Measurements from ENCODE around the gene XYLB.

GRCh38 chr3:38335263-38335662 is 11.3 kb upstream of the XYLB start:
- no peak for TF ChIP-seq REST (IDR thresholded peaks at IDR 0.05; ENCODE audit: low read depth)
- TF ChIP-seq CREB1 (IDR thresholded peaks at IDR 0.05; ENCODE audit: low read depth) = no peak
- TF ChIP-seq MAX (IDR thresholded peaks at IDR 0.05) = no peak
- TF ChIP-seq EGR1 (IDR thresholded peaks at IDR 0.05) = no peak
- TF ChIP-seq CEBPB (IDR thresholded peaks at IDR 0.05) = no peak
- no peak for TF ChIP-seq NFIC (IDR thresholded peaks at IDR 0.05)

Measured in Ishikawa (cell line).